HG02973 (cell line): Measurements from ENCODE around the gene AK5.

Source experiments
- ATAC-seq: cut with Tn5 transposase; IDR thresholded peaks from one replicate; pipeline ENCODE4 v1.9.1; 2021; ENCODE audit warnings: moderate library complexity; ENCODE audit not compliant: unreplicated experiment

The AK5 gene

DNA sequence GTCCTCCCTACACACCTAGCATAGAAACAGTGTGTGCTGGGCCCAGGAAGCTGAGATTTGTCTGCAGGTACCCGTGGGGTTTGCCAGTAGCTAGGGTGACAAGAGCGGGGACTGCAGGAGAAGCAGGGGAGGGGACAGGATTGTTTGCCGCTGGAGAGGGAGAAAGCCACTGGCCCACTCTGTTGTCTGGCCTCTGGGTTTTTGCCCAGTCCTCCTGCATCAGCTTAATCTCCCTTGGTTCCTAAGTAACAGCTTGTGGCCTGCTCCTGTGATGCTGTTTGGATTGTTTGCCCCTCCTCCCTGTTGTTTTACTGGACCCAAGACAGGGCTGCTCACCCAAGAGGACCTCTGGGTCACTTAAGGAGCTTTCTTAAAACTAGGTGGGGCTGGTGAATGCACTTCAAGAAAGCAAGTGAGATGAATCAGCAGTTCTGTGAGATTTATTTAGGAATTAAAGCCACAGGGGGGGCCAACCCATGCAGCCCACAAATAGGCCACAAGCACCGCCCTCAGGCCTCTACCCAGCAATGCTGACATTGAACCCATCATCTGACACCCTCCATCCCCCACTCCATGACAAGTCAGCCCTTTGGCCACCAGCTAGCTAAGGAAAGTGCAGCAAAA lies 257.8 kb downstream of the AK5 start:
- no peak for ATAC-seq

DNA sequence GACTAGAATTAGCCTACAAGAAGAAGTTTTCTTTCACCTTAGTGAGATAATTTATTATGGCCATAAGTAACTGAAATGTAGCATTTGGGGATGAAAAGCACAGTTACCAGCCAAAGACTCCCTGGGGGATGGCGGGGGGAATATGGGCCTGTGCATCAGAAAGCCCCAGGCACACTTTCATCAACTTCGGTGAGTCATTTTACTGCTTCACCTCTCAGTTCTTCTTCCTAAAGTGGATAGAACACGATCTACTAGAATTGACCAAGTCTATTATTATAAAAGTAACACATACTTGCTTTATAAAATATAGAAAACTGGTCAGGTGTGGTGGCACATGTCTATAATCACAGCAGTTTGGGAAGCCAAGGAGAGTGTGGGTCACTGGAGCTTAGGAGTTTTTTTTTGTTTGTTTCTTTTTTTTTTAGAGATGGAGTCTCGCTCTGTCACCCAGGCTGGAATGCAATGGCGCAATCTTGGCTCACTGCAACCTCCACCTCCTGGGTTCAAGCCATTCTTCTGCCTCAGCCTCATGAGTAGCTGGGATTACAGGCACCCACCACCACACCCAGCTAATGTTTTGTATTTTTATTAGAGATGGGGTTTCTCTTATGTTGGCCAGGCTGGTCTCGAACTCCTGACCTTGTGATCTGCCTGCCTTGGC lies 258.8 kb downstream of the AK5 start:
- ATAC-seq, result peak; percentile 36

DNA sequence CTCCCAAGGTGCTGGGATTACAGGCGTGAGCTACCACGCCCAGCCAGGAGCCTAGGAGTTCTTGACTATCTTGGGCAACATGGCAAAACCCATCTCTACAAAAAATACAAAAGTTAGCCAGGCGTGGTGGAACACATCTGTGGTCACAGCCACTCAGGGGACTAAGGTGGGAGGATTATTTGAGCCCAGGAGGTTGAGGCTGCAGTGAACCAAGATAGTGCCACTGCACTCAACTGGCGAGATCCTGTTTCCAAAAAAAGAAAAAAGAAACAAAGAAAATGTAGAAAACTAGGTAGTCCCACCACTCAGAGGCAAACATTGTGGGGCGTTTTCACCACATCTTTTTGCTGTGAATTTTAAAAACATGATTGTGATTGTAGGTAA lies 259.3 kb downstream of the AK5 start:
- ATAC-seq, result peak; percentile 37

DNA sequence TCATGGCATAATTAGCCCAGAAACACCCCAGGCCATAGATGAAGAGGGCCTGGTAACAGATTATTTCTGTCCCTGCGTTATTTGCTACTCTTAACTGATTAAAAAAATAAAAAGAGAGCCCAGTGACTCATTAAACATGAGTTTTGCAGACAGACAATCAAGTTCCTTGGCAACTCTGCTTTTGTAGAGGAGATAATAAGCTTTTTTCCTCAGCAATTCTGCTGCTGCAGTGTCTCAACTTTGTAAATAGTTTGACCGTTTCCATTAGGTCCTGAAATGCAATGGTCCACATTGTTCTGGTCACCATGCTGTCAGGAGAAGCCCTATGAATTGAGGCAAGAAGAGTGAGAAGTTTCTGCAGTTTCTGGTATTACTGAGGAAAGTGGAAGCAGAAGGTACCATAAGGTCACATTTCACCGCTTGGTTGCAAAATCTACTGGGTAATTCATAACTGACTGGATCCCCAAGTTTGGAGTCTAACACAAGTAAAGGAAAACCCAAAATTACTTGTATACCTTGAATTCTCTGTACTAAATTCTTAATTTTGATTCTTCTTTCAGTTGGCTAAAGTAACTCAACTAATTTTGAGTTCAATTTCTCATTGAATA lies 261.1 kb downstream of the AK5 start:
- ATAC-seq, result no peak

DNA sequence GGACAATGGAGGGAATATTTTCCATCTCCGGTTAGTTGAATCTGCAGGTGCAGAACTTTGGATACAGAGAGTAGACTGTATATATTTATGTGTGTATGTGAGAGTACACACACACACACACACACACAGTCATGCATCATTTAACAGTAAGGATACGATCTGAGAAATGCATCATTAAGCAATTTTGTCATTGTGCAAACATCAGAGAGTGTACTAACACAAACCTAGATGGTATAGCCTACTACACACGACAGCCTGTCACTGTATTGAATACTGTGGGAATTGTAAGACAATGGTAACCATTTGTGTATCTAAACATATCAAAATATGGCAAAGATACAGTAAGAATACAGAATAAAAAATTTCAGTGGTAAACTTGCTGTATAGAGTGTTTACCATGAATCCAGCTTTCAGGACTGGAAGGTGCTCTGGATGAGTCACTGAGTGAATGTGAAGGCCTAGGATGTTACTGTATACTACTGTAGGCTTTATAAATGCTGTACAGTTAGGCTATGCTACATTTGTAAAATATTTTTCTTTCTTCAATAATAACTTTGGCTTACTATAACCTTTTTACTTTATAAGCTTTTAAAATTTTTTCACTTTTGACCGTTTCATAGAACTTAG lies 262.1 kb downstream of the AK5 start:
- no peak for ATAC-seq

DNA sequence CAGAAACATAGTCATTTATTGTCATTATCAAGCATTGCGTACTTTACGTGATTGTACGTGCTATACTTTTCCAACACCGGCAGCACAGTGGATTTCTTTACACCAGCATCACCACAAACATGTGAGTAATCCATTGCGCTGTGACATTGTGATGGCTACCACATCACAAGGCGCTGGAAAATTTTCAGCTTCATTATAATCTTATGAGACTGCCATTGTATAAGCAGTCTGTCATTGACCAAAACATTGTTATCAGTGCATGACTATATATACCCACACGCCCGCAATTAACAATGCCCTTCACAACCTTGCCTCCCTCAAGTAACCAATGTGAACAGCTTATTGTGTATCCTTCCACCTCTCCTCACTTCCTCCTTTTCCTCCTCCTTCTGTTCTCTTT lies 263.0 kb downstream of the AK5 start:
- ATAC-seq, result no peak

DNA sequence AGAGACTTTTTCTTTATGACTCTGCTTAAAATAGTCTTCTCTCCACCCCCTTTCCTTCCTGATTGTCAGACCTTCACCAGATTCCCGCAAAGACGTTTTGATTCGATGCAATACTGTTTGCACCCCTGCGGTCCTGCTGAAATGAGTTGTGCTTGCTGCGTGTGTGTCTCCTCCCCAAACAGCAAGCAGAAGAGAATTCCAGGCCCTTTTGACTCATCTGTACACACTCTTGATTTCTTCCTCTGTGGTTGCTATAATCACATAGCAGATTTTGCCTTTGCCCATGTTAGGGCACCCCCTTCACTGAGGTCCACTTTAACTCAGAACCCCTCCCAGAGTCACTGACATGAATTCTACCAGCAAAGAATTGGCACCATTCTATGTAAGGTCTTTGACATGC lies 264.2 kb downstream of the AK5 start:
- no peak for ATAC-seq

DNA sequence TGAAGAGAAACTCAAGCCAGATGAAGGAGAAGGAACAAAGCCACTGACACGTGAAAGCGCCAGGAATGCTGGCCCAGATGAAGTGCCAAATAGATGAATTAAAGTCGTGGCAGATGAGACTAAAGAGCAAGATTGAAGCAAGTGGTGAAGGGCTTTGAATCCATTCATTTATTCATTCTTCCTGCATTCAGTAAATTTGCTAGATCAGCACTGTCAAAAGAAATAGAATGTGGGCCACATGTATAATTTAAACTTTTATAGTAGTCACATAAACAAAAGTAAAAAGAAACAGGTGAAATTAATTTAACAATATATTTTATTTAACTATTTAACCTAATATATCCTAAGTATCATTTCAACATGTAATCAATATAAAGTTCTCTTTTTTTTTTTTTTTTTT lies 265.1 kb downstream of the AK5 start:
- ATAC-seq, result no peak

DNA sequence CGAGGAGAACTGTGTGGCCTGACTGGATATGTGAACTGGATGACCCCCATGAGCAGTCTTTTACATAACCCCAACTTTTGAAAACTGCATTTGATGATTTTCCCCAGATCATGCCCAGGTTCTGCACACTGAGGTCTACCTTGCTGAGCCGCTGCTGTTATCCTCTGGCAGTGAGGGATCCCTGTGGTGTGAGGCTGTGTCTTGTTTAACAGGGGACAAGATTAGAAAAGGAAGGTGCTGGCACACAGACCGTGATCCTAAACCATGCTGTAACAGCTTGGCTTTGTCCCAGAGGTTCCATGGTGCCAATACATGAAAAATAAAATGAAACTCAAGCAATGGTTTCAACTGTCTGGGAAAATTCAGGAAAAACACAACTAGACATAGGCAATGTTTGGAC lies 266.5 kb downstream of the AK5 start:
- no peak for ATAC-seq

DNA sequence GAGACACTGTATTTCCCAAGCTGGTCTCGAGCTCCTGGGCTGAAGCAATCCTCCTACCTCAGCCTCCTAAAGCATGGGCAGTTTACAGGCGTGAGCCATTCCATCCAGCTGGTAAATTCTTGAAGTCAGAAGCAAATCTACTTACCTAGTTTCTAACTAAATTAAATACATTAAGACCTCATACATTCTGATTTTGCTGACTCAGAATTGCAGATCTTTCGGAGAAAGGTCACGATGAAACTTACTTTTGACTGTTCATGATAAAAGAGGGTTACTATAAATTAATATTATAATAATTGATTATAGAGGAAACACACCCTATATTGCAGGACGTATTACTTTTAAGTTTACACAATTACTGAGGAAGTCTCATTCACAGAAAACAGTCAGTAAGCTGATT lies 268.3 kb downstream of the AK5 start:
- ATAC-seq, result no peak

DNA sequence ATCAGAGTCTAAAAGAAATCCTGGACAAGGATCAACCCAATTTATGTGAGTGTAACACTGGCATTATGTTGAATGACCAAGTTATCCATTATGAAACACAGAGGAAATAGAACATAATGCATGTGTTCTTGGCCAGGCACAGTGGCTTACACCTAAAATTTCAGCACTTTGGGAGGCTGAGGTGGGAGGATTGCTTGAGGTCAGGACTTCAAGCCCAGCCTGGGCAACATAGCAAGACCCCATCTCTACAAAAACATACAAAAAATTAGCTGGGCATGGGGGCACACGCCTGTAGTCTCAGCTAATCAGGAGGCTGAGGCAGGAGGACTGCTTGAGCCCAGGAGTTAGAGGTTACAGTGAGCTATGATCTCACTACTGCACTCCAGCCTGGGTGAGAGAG lies 270.8 kb downstream of the AK5 start:
- no peak for ATAC-seq

DNA sequence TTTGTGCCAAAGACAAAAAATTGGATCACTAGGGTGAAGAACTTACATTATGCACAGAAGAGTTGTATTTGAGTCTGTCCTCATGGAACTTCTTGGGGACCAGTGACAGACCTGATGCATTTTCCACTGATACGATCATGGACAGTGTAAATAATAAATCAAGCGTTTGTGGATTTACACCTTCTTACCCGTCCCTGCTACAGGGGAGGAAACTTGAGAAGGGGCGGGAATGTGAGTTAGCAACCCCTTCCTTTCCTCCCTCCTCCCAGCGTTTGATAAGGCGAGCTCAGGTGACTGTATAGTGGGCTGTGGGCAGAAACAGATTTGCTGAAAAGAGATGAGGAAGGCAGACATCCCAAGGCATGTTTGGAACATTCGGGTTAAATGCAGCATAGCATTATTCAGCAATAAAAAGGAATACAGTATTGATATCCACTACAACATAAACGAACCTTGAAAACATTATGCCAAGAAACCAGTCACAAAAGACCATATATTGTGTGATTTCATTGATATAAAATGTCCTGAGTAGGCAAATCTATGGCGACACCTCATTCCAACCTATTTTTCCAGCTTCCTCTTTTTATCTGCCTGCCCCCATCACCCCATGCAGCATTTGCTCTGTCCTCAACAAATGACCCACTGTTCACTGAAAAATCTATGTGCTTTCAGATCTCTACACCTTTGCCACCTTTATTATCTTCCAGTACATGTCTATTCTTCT lies 271.9 kb downstream of the AK5 start:
- ATAC-seq, result no peak

DNA sequence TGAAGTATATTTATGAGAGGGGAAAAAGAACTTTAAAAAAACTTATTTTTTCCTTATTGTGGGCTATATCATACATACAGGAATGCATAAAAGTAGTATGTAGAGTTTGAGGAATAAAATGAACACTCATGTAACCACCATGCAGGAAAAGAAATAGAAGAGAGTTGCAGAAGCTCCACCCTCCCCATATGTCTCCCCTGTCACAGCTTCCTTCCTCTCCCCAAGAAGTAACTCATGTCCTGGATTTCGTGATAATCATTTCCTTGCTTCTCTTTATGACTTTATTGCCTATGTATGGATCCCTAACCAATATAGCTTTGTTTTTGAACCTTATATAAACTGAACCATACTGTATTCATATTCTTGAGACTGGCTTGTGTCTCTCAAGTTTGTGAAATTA lies 274.2 kb downstream of the AK5 start:
- ATAC-seq, result no peak

DNA sequence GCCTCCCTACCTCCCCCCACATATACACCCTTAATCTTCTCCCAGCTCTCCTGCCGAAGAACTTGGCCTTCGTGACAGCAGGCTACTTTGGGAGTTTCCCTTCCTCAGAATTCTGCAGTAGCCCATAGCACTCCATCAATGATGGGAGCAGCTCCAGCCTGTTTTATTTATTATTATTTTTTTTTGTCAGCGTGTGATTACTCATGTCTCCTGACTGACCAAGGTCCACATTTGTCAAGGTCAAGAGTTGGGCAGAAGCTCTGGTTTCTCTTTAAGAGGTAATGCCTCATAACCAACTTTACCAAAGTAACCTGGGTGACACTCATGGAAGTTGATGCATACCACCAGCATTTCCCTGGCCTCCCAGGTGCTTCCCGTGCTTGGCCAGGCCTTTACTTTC lies 275.2 kb downstream of the AK5 start:
- no peak for ATAC-seq

DNA sequence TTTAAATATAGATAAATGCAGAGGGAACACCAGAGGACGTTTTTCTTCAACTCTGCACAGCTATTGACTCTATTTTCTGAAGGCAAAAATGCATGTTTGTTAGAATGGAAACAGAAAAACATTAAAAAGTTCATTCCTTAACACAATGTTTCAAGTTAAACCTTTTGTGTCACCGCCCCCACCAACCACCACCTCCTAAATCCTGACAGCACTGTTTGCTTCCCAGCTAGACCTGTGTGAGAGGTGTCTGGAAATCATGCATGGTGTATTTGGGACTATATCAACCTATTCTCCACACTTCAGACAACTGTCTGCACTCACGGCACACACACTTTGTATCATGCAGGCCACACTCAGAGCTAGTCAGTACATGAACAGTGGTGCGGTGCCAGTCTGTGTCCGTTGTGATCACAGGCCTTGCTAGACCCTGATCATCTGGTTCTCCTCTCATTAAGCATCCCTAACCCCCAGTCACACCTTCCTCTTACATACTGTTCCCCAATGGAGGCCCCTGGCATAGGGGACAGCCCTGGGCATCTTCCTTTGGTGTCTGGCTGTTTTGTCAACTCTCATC lies 276.9 kb downstream of the AK5 start:
- no peak for ATAC-seq

DNA sequence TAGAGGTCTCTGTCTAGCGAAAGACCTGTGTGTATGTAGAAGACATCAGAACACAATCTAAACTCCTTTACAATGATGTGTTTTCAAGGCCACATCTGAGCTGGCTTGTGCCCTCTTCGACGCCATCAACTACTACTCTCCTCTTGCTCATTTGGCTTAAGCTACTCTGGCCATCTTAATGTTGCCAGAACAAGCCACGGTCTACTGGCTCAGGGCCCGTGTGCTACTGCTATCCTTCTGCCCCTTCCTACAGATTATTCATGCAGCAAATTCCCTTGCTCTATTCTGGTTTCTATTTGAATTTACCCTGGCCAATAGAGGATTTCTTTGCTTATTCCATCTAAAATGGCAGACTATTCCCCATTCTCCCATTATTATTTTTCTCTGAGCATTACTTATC lies 278.9 kb downstream of the AK5 start:
- no peak for ATAC-seq

DNA sequence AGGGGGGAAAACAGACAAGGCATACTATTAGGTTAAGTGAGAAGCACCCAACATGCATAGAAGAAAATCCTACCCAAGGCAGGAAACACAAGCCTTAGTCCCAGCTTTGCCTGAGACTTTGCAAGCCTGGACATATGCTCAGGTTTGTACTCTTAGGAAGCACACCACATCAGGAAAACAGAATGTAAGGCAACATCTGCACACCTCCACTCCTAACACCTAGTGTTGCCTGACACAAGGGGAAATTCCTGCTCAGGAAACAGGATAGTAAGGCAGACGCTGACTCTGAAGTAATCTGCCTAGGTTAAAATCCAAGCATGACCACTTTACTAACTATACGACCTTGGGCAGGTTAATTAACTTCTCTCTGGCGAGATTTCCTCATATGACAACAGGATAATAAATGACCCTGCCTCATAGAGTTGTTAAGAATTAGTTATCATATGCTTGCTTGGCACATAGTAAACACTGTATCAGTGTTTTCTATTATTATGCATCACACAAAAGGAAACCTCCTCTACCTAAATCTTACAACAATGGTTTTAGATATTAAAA lies 280.9 kb downstream of the AK5 start:
- ATAC-seq, result no peak

DNA sequence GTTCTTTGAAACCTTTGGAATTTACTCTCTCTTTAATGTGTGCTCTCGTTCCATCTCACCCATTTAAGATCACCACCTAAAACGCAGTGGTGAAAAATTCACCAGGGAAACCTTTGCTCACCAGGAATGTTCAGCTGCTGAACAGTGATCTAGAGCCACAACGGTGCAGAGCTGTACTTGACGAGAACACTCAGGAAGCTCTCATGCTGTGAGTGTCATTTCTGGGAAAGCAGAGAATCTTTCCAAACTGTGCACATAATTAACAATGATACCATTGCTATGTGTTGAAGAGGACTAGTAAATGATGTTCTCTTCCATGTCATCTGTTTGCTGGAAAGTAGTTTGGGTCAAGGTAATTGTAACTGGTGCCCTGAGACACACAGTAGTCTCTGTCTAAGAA lies 283.5 kb downstream of the AK5 start:
- no peak for ATAC-seq

DNA sequence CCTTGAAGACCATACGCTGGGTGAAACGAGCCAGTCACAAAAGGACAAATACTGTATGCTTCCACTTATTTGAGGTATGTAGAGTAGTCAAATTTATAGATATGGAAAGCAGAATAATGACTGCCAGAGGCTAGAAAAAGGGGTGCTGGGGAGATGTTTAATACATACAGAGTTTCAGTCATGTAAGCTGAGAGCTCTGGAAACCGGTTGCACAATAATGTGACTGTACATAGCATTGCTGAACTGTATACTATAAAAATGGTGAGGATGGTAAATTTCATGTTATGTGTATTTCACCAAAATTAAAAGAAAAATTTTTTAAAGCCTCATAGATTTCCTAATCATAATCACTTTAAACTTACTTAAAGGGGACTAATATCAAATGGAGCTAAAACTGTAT lies 289.8 kb downstream of the AK5 start:
- ATAC-seq, result no peak

DNA sequence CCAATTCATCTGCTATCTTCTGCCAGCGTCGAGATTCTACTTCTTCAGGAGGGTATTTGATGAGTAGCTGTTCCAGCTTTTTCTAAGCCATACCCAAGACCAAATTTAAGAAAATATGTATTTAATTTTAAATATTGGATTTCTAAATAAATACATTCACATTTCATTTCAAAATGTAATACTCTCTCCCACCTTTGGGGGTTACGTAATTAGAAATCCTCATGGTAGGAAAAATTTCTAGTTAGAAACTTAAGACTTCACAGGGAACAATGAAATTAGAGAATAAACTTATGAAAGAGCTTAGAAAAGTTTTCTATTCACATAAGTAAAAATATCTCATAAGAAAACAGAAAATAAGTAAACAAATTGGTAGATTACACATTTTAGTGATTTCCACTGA lies 297.7 kb downstream of the AK5 start:
- no peak for ATAC-seq

DNA sequence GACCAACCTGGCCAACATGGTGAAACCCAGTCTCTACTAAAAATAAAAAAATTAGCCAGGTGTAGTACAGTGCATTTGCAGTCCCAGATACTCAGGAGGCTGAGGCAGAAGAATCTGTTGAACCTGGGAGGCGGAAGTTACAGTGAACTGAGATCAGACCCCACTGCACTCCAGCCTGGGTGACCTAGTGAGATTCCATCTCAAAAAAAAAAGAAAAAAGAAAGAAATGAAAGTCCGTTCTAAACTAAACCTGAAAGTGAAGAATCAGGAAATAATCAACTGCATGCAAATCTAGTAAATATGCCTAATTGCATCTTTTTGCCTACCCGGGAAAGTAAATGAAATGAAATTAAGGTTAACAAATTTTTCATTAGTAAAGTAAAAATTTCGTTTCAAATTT lies 301.1 kb downstream of the AK5 start:
- ATAC-seq, result no peak
